ENCODE measurements around the gene SLC35G6. TPM values are rescaled to one million over a fixed set of nuclear protein-coding genes. Genes with fewer than 3 reads are reported as not detected.

Gene SLC35G6
- total RNA-seq, 2 experiments from 2014 or later: not detected

- Histone ChIP-seq H3K9me2 (ENCODE audit: insufficient read depth, low read length) (no peaks in the 10 kb centered on the region), H3K4me2 (ENCODE audit: low read length) (no peak overlapping the region), H4K20me1 (ENCODE audit: insufficient read depth, low read length) (no peaks in the 10 kb centered on the region), H3K9me3 (ENCODE audit: low read length) (no peaks in the 10 kb centered on the region), H3K79me2 (ENCODE audit: insufficient read depth, low read depth, low read length) (peaks cover 20% of the 10 kb centered on the region), H3K27ac (ENCODE audit: low read depth, low read length, poor library complexity, severe bottlenecking) (no peak overlapping the region), H3K36me3 (ENCODE audit: insufficient read depth, low read length) (peaks cover 96% of the 10 kb centered on the region), H2AFZ (ENCODE audit: low read length) (no peak overlapping the region), H3K4me3 (ENCODE audit: low read depth, low read length, poor library complexity, severe bottlenecking) (no peak overlapping the region), H3K4me1 (ENCODE audit: insufficient read depth, low read length, poor library complexity, severe bottlenecking) (no peaks in the 10 kb centered on the region)
- POLR2A ChIA-PET: no interaction called here
- BruUV-seq (replicated peaks): no TSS peak
- intact Hi-C loops (cut with micrococcal nuclease; ENCODE audit: unreplicated experiment): no loop called here
- TF ChIP-seq EZH2phosphoT487 (IDR thresholded peaks at IDR 0.05; ENCODE audit: borderline replicate concordance, low read depth, low read length) (no peak), CTCF (conservative IDR thresholded peaks at IDR 0.05; ENCODE audit: low read length) (no peak)
- CTCF ChIA-PET (ENCODE audit: unreplicated experiment): no interaction called here
- DNase-seq (ENCODE audit: low spot score): no peak
These were observed 17.9 kb downstream of the SLC35G6 start for GRCh38 chr17:7499161-7499560.

GRCh38 chr17:7501729-7502128 lies 20.5 kb downstream of the SLC35G6 start:
- intact Hi-C loops (cut with micrococcal nuclease; ENCODE audit: unreplicated experiment): no loop called here
- Histone ChIP-seq H3K9me2 (ENCODE audit: insufficient read depth, low read length) (no peaks in the 10 kb centered on the region), H3K27ac (ENCODE audit: low read depth, low read length, poor library complexity, severe bottlenecking) (no peak overlapping the region), H3K36me3 (ENCODE audit: insufficient read depth, low read length) (peaks cover 95% of the 10 kb centered on the region), H3K9me3 (ENCODE audit: low read length) (no peaks in the 10 kb centered on the region), H2AFZ (ENCODE audit: low read length) (no peak overlapping the region), H3K4me3 (ENCODE audit: low read depth, low read length, poor library complexity, severe bottlenecking) (no peak overlapping the region), H4K20me1 (ENCODE audit: insufficient read depth, low read length) (no peaks in the 10 kb centered on the region), H3K4me1 (ENCODE audit: insufficient read depth, low read length, poor library complexity, severe bottlenecking) (no peaks in the 10 kb centered on the region), H3K4me2 (ENCODE audit: low read length) (no peak overlapping the region), H3K79me2 (ENCODE audit: insufficient read depth, low read depth, low read length) (no peaks in the 10 kb centered on the region)
- TF ChIP-seq CTCF (conservative IDR thresholded peaks at IDR 0.05; ENCODE audit: low read length): no peak
- TF ChIP-seq EZH2phosphoT487 (IDR thresholded peaks at IDR 0.05; ENCODE audit: borderline replicate concordance, low read depth, low read length): no peak
- no TSS peak for BruUV-seq (replicated peaks)
- ChIA-PET POLR2A (no interaction called here), CTCF (ENCODE audit: unreplicated experiment) (no interaction called here)
- DNase-seq (ENCODE audit: low spot score): no peak

GRCh38 chr17:7502171-7502847 lies 21.1 kb downstream of the SLC35G6 start:
- CTCF ChIA-PET (ENCODE audit: unreplicated experiment): no interaction called here
- TF ChIP-seq CTCF (conservative IDR thresholded peaks at IDR 0.05; ENCODE audit: low read length) (no peak), EZH2phosphoT487 (IDR thresholded peaks at IDR 0.05; ENCODE audit: borderline replicate concordance, low read depth, low read length) (no peak)
- POLR2A ChIA-PET: no interaction called here
- no peaks in the 10 kb centered on the region for H3K4me1 ChIP-seq (ENCODE audit: insufficient read depth, low read length, poor library complexity, severe bottlenecking)
- no peaks in the 10 kb centered on the region for H3K79me2 ChIP-seq (ENCODE audit: insufficient read depth, low read depth, low read length)
- H3K4me3 ChIP-seq (ENCODE audit: low read depth, low read length, poor library complexity, severe bottlenecking): no peak overlapping the region
- H2AFZ ChIP-seq (ENCODE audit: low read length): no peak overlapping the region
- H4K20me1 ChIP-seq (ENCODE audit: insufficient read depth, low read length): no peaks in the 10 kb centered on the region
- H3K9me2 ChIP-seq (ENCODE audit: insufficient read depth, low read length): no peaks in the 10 kb centered on the region
- no peaks in the 10 kb centered on the region for H3K9me3 ChIP-seq (ENCODE audit: low read length)
- H3K4me2 ChIP-seq (ENCODE audit: low read length): no peak overlapping the region
- no peak overlapping the region for H3K27ac ChIP-seq (ENCODE audit: low read depth, low read length, poor library complexity, severe bottlenecking)
- BruUV-seq (replicated peaks): no TSS peak
- intact Hi-C loops (cut with micrococcal nuclease; ENCODE audit: unreplicated experiment): no loop called here
- no peak for DNase-seq (ENCODE audit: low spot score)
- H3K36me3 ChIP-seq (ENCODE audit: insufficient read depth, low read length): peaks cover 95% of the 10 kb centered on the region
